PC-3 (cell line): Measurements from ENCODE around the gene LLGL2. TPM values are rescaled to one million over a fixed set of nuclear protein-coding genes. Genes with fewer than 3 reads are reported as not detected.

Source experiments
- ATAC-seq: fragments of 200-7000 bp; cut with Tn5 transposase; 2 replicates; pipeline ENCODE4 v1.9.1; 2020; ENCODE audit warnings: mild to moderate bottlenecking, moderate library complexity
- BruUV-seq: library from RNA; stranded (reverse); fragments of 400-500 nt; replicated peaks from 2 replicates; lab custom pipeline; 2021; lab: Mats Ljungman, UMichigan
- CTCF ChIA-PET: fragments of 300-600 bp; sonication (Branson Sonifier 250); formaldehyde crosslinking; loops from one replicate; lab custom pipeline; 2022; ENCODE audit warnings: antibody characterized with exemption; lab: Charles Lee
- POLR2A ChIA-PET: fragments of 300-600 bp; sonication (Branson Sonifier 250); formaldehyde crosslinking; loops from one replicate; lab custom pipeline; 2022; ENCODE audit warnings: antibody characterized with exemption; ENCODE audit not compliant: unreplicated experiment; lab: Charles Lee
- DNase-seq: peaks from one replicate; pipeline ENCODE4 v3.0.0-alpha.2; 2015
- H2AFZ ChIP-seq: fragments of 300-600 bp; sonication (generic); 2 replicates; pipeline ENCODE4 v1.6.0; 2016; ENCODE audit warnings: antibody characterized with exemption, low read length
- H3F3A ChIP-seq: fragments of 300-600 bp; sonication (generic); one replicate; pipeline ENCODE4 v1.6.0; 2017; ENCODE audit warnings: antibody characterized with exemption, low read length, control low read depth, mild to moderate bottlenecking; ENCODE audit not compliant: unreplicated experiment
- H3K27ac ChIP-seq: fragments of 300-600 bp; sonication (generic); 2 replicates; pipeline ENCODE4 v1.5.1; 2016; ENCODE audit warnings: mild to moderate bottlenecking, low read length
- H3K27me3 ChIP-seq: fragments of 300-600 bp; sonication (generic); 2 replicates; pipeline ENCODE4 v1.6.1; 2016; ENCODE audit warnings: low read length, mixed read lengths
- H3K36me3 ChIP-seq: fragments of 300-600 bp; sonication (generic); 2 replicates; pipeline ENCODE4 v1.6.1; 2016; ENCODE audit warnings: low read depth, mixed run types, low read length, mixed read lengths
- H3K4me1 ChIP-seq: fragments of 300-600 bp; sonication (generic); 2 replicates; pipeline ENCODE4 v1.5.1; 2016; ENCODE audit warnings: low read length; ENCODE audit not compliant: insufficient read depth
- H3K4me2 ChIP-seq: fragments of 300-600 bp; sonication (generic); 2 replicates; pipeline ENCODE4 v1.6.0; 2016; ENCODE audit warnings: low read length
- H3K4me3 ChIP-seq: fragments of 300-600 bp; sonication (generic); 2 replicates; pipeline ENCODE4 v1.5.1; 2016; ENCODE audit warnings: mild to moderate bottlenecking, low read length, mixed read lengths
- H3K79me2 ChIP-seq: fragments of 300-600 bp; sonication (generic); 2 replicates; pipeline ENCODE4 v1.6.1; 2017; ENCODE audit warnings: low read length, mixed read lengths
- H3K9ac ChIP-seq: fragments of 300-600 bp; sonication (generic); 2 replicates; pipeline ENCODE4 v1.6.0; 2016; ENCODE audit warnings: mild to moderate bottlenecking, low read length
- H3K9me2 ChIP-seq: fragments of 300-600 bp; sonication (generic); replicated peaks from 2 replicates; pipeline ENCODE4 v1.6.1; 2016; ENCODE audit warnings: mixed run types, low read length, mixed read lengths
- H3K9me3 ChIP-seq: fragments of 300-600 bp; sonication (generic); 2 replicates; pipeline ENCODE4 v1.6.1; 2016; ENCODE audit warnings: low read length, mixed read lengths
- H4K20me1 ChIP-seq: fragments of 300-600 bp; sonication (generic); 2 replicates; pipeline ENCODE4 v1.6.1; 2016; ENCODE audit warnings: low read length, mixed read lengths
- EZH2 ChIP-seq: fragments of 300-600 bp; sonication (generic); IDR thresholded peaks from one replicate; pipeline ENCODE4 v1.6.1; 2017; ENCODE audit warnings: antibody characterized with exemption, mild to moderate bottlenecking, low read length; ENCODE audit not compliant: unreplicated experiment
- EZH2phosphoT487 ChIP-seq: fragments of 300-600 bp; sonication (generic); IDR thresholded peaks from 2 replicates; pipeline ENCODE4 v1.6.1; 2018; ENCODE audit warnings: mild to moderate bottlenecking, antibody characterized with exemption, low read length, borderline replicate concordance
- intact Hi-C: fragments of 100-400 bp; cut with micrococcal nuclease; formaldehyde crosslinking; loops from 2 replicates; pipeline ENCODE4 v1.9.0; 2023
- total RNA-seq: library from RNA; depleted of rRNA; stranded (reverse); fragments of >200 nt; gene quantifications from 2 replicates; pipeline ENCODE4 v1.2.3, GENCODE V29; 2014
- TF ChIP-seq, protein P1 (sequence below): fragments of 300-600 bp; sonication (generic); conservative IDR thresholded peaks from 2 replicates; pipeline ENCODE4 v1.5.1; 2017; ENCODE audit warnings: antibody characterized with exemption, low read depth, mild to moderate bottlenecking, low read length

LLGL2 gene
- total RNA-seq, 1 experiment from 2014 or later = 92.9 TPM

DNA sequence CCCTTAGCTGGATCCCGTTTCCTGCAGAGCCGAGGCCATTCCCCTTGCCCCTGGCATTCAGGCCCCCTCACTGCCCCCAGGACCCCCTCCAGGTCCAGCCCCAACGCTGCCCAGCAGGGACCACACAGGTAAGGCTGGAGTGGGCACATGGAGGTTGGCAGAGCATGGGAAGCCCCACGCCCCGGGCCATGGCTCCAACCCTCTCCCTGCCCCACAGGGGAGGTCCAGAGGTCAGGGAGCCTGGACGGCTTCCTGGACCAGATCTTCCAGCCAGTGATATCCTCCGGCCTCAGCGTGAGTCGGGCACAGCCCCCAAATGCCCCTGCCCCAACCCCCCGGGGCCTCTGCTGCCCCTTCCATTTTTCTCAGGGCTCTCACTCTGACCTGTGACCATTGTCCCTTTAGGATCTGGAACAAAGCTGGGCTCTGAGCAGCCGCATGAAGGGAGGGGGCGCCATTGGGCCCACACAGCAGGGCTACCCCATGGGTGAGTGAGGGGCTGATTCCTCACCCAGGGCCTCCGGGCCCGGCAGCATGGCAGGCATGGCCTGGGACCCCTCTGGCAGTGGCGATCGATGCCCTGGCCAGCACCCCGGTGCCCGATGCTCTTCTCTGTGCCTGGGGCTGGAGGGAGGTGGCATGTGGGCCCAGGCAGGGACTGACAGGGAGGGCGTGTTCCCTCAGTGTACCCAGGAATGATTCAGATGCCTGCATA lies 89.2 kb downstream of the LLGL2 start:
- Histone ChIP-seq H3K27me3 (no peaks in the 10 kb centered on the region), H4K20me1 (no peaks in the 10 kb centered on the region), H3K36me3 (no peaks in the 10 kb centered on the region), H2AFZ (no peak overlapping the region), H3K9ac (no peak overlapping the region), H3K4me2 (no peak overlapping the region), H3K27ac (no peak overlapping the region), H3K79me2 (no peaks in the 10 kb centered on the region), H3K4me3 (no peak overlapping the region), H3K4me1 (peaks cover 12% of the 10 kb centered on the region), H3F3A (no peaks in the 10 kb centered on the region), H3K9me2 (no peaks in the 10 kb centered on the region), H3K9me3 (no peaks in the 10 kb centered on the region)
- intact Hi-C loops = no loop called here
- ATAC-seq = no peak
- no peak for DNase-seq
- BruUV-seq = no TSS peak
- CTCF ChIA-PET = interaction anchor here (0.7 kb wide), 1 partner anchor 11 kb away, joined by 3 read pairs; no protein-coding TSS in a partner anchor
- POLR2A ChIA-PET = no interaction called here
- TF ChIP-seq EZH2 (no peak), EZH2phosphoT487 (no peak)
- TF ChIP-seq, protein P1, sequence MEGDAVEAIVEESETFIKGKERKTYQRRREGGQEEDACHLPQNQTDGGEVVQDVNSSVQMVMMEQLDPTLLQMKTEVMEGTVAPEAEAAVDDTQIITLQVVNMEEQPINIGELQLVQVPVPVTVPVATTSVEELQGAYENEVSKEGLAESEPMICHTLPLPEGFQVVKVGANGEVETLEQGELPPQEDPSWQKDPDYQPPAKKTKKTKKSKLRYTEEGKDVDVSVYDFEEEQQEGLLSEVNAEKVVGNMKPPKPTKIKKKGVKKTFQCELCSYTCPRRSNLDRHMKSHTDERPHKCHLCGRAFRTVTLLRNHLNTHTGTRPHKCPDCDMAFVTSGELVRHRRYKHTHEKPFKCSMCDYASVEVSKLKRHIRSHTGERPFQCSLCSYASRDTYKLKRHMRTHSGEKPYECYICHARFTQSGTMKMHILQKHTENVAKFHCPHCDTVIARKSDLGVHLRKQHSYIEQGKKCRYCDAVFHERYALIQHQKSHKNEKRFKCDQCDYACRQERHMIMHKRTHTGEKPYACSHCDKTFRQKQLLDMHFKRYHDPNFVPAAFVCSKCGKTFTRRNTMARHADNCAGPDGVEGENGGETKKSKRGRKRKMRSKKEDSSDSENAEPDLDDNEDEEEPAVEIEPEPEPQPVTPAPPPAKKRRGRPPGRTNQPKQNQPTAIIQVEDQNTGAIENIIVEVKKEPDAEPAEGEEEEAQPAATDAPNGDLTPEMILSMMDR = no peak

DNA sequence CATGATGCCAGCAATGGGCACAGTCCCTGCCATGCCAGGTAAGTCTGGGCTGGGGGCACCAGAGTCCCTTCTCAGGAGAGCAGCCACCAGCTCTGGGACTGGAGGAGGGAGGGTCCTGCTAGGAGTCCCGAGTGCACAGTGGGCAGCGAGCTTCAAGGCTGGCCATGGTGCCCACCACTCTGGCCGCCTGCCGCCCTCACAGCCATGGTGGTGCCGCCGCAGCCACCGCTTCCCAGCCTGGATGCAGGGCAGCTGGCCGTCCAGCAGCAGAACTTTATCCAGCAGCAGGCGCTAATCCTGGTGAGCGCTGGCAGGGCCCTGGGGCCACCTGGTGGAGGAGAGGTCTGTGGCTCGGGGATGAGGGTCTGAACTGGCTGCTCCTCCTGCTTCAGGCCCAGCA lies 89.8 kb downstream of the LLGL2 start:
- POLR2A ChIA-PET = no interaction called here
- no peaks in the 10 kb centered on the region for H3K9me3 ChIP-seq
- ATAC-seq (no peak; the same call in 1 of the 2 replicates), DNase-seq (no peak)
- H3K9ac ChIP-seq = no peak overlapping the region
- intact Hi-C loops = no loop called here
- TF ChIP-seq EZH2 (no peak), EZH2phosphoT487 (no peak)
- TF ChIP-seq, protein P1 = 0 out of 2 replicates have a peak, but pooled peaks have one; percentile 35
- H3K4me3 ChIP-seq = no peak overlapping the region
- no peaks in the 10 kb centered on the region for H3K27me3 ChIP-seq
- peaks cover 10% of the 10 kb centered on the region for H3K4me1 ChIP-seq
- H3K79me2 ChIP-seq = no peaks in the 10 kb centered on the region
- BruUV-seq = no TSS peak
- H4K20me1 ChIP-seq = no peaks in the 10 kb centered on the region
- H3K36me3 ChIP-seq = no peaks in the 10 kb centered on the region
- CTCF ChIA-PET = interaction anchor here (0.7 kb wide), 1 partner anchor 11 kb away, joined by 3 read pairs; no protein-coding TSS in a partner anchor
- H3K4me2 ChIP-seq = no peak overlapping the region
- H3K27ac ChIP-seq = no peak overlapping the region
- no peaks in the 10 kb centered on the region for H3K9me2 ChIP-seq
- no peak overlapping the region for H2AFZ ChIP-seq
- H3F3A ChIP-seq = no peaks in the 10 kb centered on the region

DNA sequence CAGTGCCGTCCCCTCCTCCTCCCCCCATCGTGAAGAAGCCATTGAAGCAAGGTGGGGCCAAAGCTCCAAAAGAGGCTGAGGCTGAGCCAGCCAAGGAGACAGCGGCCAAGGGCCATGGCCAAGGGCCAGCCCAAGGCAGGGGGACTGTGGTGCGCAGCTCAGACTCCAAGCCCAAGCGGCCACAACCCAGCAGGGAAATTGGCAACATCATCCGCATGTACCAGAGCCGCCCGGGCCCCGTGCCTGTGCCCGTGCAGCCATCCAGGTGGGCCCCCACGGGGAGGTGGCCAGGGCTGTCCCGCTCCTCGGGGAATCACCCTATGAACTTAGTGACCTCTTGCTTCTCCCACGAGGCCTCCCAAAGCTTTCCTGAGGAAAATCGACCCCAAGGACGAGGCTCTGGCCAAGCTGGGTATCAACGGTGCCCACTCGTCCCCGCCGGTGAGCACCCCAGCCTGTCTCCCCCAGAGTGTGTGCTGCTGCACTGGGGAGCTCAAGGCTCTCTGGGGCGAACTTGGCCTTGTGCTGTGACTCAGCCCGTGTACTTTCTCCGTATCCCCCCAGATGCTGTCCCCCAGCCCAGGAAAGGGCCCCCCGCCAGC lies 91.1 kb downstream of the LLGL2 start:
- Histone ChIP-seq H3K27ac (no peak overlapping the region), H3K9ac (no peak overlapping the region), H3K9me3 (no peaks in the 10 kb centered on the region), H2AFZ (no peak overlapping the region), H3F3A (no peaks in the 10 kb centered on the region), H3K79me2 (no peaks in the 10 kb centered on the region), H4K20me1 (no peaks in the 10 kb centered on the region), H3K36me3 (no peaks in the 10 kb centered on the region), H3K9me2 (no peaks in the 10 kb centered on the region), H3K27me3 (no peaks in the 10 kb centered on the region), H3K4me2 (no peak overlapping the region), H3K4me1 (no peaks in the 10 kb centered on the region), H3K4me3 (no peak overlapping the region)
- ATAC-seq (no peak), DNase-seq (no peak)
- ChIA-PET CTCF (interaction anchor here (0.9 to 1.2 kb wide), 2 partner anchors 16 kb away, joined by 5 to 11 read pairs; partner anchors contain the start of gene SMIM5), POLR2A (no interaction called here)
- TF ChIP-seq EZH2phosphoT487 (no peak), EZH2 (no peak)
- TF ChIP-seq, protein P1 = no peak
- intact Hi-C loops = no loop called here
- no TSS peak for BruUV-seq
